Adrenal gland (tissue), 12 donors: ENCODE results near the gene CCDC61. TPM values are rescaled to one million over a fixed set of nuclear protein-coding genes. Genes with fewer than 3 reads are reported as not detected.

Experiments used
- DNase-seq, 7 donors: peaks; one replicate each; pipeline ENCODE4 v3.0.0-alpha.2; 2019 to 2020
- H3K27ac ChIP-seq, 5 donors: fragments of 200-600 bp; sonication (generic) in 4 of 5; 1 replicate in 3 of 5; 2 replicates in 2 of 5; pipeline versions ENCODE4 v1.5.1 to v1.8.0; 2016 to 2020; ENCODE audit warnings: mild to moderate bottlenecking in 1 of 5
- H3K27me3 ChIP-seq: fragments of 200-600 bp; 2 replicates; pipeline ENCODE4 v1.8.0; 2021
- H3K36me3 ChIP-seq, 2 donors: fragments of 200-600 bp; replicated peaks in 1 of 2; 1 replicate in 1 of 2; 2 replicates in 1 of 2; pipeline versions ENCODE4 v1.5.1 to v1.8.0; 2018 to 2022
- H3K4me1 ChIP-seq, 2 donors: fragments of 200-600 bp; replicated peaks in 1 of 2; 1 replicate in 1 of 2; 2 replicates in 1 of 2; pipeline versions ENCODE4 v1.5.1 to v1.8.0; 2018 to 2021
- H3K4me3 ChIP-seq, 4 donors: fragments of 200-600 bp; sonication (generic) in 3 of 4; one replicate each; pipeline ENCODE4 v1.5.1; 2016 to 2018
- H3K9me3 ChIP-seq, 3 donors: fragments of 200-600 bp; sonication (generic) in 1 of 3; replicated peaks in 1 of 3; 1 replicate in 2 of 3; 2 replicates in 1 of 3; pipeline versions ENCODE4 v1.5.1 to v1.8.0; 2016 to 2021
- POLR2A ChIP-seq, 2 donors: fragments of 450-650 bp; IDR thresholded peaks; one replicate each; pipeline ENCODE4 v1.6.1; 2017; ENCODE audit warnings: antibody characterized with exemption in 2 of 2, mild to moderate bottlenecking in 2 of 2, moderate library complexity in 1 of 2
- WGBS, 4 donors: extraction: QIAGEN DNeasy Blood & Tissue Kit in 2 of 4; methylation state at CpG; one replicate each; pipeline versions ENCODE4 v1.1.5 to v1.1.7; 2013 to 2017; 5-methylcytosine and 5-hydroxymethylcytosine counted together
- intact Hi-C, 2 donors: fragments of 100-400 bp; cut with DNase I; formaldehyde crosslinking; loops; one replicate each; pipeline versions ENCODE4 v1.14.1 to v1.15.0; 2022 to 2023
- microRNA counts, 2 donors: library from miRNA; unstranded; fragments of <30 nt; microRNA quantifications; one replicate each; lab custom pipeline; 2016
- microRNA-seq, 3 donors: library from miRNA; unstranded; fragments of <30 nt; microRNA quantifications; one replicate each; pipeline ENCODE4, GENCODE V29; 2017 to 2020
- polyA plus RNA-seq, 3 donors: library from polyadenylated mRNA; stranded (reverse); fragments of 200-250 nt in 2 of 3; fragments of 350-450 nt in 1 of 3; fragmentation: Illumina TruSeq in 1 of 3; extraction: RNeasy Lipid Tissue Mini Kit (QIAGEN cat#74804) in 1 of 3; gene quantifications; one replicate each; pipeline ENCODE4 v1.2.3, GENCODE V29; 2013 to 2014
- small RNA-seq, 2 donors: library from RNA; depleted of rRNA; stranded (forward); fragments of <200 nt; gene quantifications; one replicate each; pipeline ENCODE3, GENCODE V24; 2016
- total RNA-seq, 9 donors: library from RNA; depleted of rRNA in 4 of 9; stranded (reverse); fragments of >200 nt in 4 of 9; fragments of 120-200 nt in 1 of 9; fragmentation: NEBNext Ultra II Directional in 1 of 9; extraction: Animal tissue kit (Norgen Biotek cat#: 25700) in 1 of 9; gene quantifications; one replicate each; pipeline versions ENCODE4 v1.1.0 to v1.2.4, GENCODE V29; 2013 to 2023
- TF ChIP-seq, protein P1 (sequence below), 6 experiments: fragments of 450-650 bp in 4 of 6; fragments of 200-600 bp in 2 of 6; sonication (generic) in 1 of 6; IDR thresholded peaks; 1 replicate in 5 of 6; 2 replicates in 1 of 6; pipeline versions ENCODE4 v1.5.1 to v1.8.0; 2016 to 2021; ENCODE audit warnings: antibody characterized with exemption in 6 of 6, mild to moderate bottlenecking in 2 of 6, moderate library complexity in 1 of 6
- donor health status: healthy with polysubstance abuse.
- donor health status: Bipolar disorder and iron deficiency.
- donor health status: DM: yes; HTN: yes; CAD: no.
- donor health status: DM: no; HTN: no; CAD: no.
- donor health status: DM: no; HTN: no; CAD: no.
- donor health status: DM: yes; HTN: yes; CAD: no.

The CCDC61 gene
- total and polyA plus RNA-seq, 12 donors: 2.8 to 45.9 (median 15.0) TPM

DNA sequence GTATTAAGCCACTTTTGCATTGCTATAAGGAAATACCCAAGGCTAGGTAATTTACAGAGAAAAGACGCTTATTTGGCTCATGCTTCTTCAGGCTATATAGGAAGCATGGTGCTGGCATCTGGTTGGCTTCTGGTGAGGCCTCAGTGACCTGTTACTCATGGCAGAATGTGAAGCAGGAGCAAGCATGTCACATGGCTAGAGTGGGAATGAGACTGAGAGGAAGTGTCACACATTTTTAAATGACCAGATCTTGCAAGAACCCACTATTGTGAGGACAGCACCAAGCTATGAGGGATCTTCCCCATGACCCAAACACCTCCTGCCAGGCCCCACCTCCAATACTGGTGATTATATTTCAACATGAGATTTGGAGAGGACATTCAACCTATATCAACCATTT lies 71.2 kb downstream of the CCDC61 start:
- Histone ChIP-seq H3K9me3 (no peaks in the 10 kb centered on the region), H3K27me3 (peaks cover 7% of the 10 kb centered on the region), H3K36me3 (no peaks in the 10 kb centered on the region), H3K4me3 (no peak overlapping the region), H3K27ac (no peak overlapping the region), H3K4me1 (peaks cover 9 to 15% of the 10 kb centered on the region in 2 donors)
- DNase-seq: no peak
- intact Hi-C loops: no loop called here
- 73 to 92% (median 81%) methylated on average over 1 of the region's 1 CpG for WGBS, 4 donors
- TF ChIP-seq POLR2A (IDR thresholded peaks at IDR 0.05): no peak
- TF ChIP-seq, protein P1, sequence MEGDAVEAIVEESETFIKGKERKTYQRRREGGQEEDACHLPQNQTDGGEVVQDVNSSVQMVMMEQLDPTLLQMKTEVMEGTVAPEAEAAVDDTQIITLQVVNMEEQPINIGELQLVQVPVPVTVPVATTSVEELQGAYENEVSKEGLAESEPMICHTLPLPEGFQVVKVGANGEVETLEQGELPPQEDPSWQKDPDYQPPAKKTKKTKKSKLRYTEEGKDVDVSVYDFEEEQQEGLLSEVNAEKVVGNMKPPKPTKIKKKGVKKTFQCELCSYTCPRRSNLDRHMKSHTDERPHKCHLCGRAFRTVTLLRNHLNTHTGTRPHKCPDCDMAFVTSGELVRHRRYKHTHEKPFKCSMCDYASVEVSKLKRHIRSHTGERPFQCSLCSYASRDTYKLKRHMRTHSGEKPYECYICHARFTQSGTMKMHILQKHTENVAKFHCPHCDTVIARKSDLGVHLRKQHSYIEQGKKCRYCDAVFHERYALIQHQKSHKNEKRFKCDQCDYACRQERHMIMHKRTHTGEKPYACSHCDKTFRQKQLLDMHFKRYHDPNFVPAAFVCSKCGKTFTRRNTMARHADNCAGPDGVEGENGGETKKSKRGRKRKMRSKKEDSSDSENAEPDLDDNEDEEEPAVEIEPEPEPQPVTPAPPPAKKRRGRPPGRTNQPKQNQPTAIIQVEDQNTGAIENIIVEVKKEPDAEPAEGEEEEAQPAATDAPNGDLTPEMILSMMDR (IDR thresholded peaks at IDR 0.05): no peak

DNA sequence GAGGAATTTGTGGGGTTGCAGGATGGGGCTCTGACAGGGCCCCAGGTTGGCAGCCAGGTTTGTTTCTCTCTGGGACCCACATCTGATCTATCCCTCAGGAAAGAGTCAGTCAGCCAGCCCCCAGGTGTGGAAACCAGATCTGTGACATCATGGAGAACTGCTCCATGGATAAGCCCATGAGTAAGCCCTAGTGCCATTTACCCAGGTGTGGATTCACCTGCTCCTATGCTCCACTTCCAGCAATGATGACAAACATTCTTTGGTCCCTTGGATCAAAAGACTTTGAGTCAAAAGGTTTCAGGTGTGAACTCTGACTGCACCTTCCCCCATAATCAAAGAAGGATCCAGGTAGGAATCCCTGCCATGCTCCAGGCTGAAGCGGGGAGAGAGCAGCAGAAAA lies 72.4 kb downstream of the CCDC61 start:
- TF ChIP-seq, protein P1 (IDR thresholded peaks at IDR 0.05): no peak
- TF ChIP-seq POLR2A (IDR thresholded peaks at IDR 0.05): no peak
- DNase-seq: no peak
- H3K36me3 ChIP-seq: no peaks in the 10 kb centered on the region
- H3K27ac ChIP-seq: no peak overlapping the region
- no peaks in the 10 kb centered on the region for H3K9me3 ChIP-seq
- intact Hi-C loops: no loop called here
- H3K4me1 ChIP-seq: peaks cover 9 to 15% of the 10 kb centered on the region in 2 donors
- peaks cover 7% of the 10 kb centered on the region for H3K27me3 ChIP-seq
- WGBS, 4 donors: 92 to 100% (median 100%) methylated on average over 1 of the region's 1 CpG
- H3K4me3 ChIP-seq: no peak overlapping the region

MicroRNA genes within 50 kb of the gene (microRNA counts, 767-probe panel; counts per million panel counts)
- 0 counts per million in 2 donors for microRNA hsa-miR-769-3p (lab: Ali Mortazavi, UCI)
- microRNA hsa-miR-769-5p (lab: Ali Mortazavi, UCI): 0 to 2,137 counts per million in 2 donors

Small RNA genes lying within 50 kb of the gene (microRNA-seq; reads per million reads assigned to microRNA genes)
- 80.9 to 176 (median 111) reads per million in 3 donors for gene MIR769

Small RNA genes lying within 50 kb of the gene (small RNA-seq; reads per million reads assigned to genes)
- 87.3 to 105 reads per million in 2 donors for gene MIR769

Other genes with a start within 250 kb of the CCDC61 start
- gene SIX5, start 226.2 kb upstream of the CCDC61 start, total RNA-seq: 10 to 100 TPM in 8 of 9 donors, 1 to 10 TPM in 1; 7.5 to 67.6 (median 24.4) TPM
- 10 to 100 TPM in 2 of 3 donors, 1 to 10 TPM in 1; 6.2 to 69.1 (median 32.9) TPM for gene SIX5, start 226.2 kb upstream of the CCDC61 start, polyA plus RNA-seq
- gene DMPK, start 213.0 kb upstream of the CCDC61 start, total RNA-seq: 100 to 1,000 TPM in 6 of 9 donors, 10 to 100 TPM in 3; 89.1 to 197 (median 121) TPM
- gene DMPK, start 213.0 kb upstream of the CCDC61 start, polyA plus RNA-seq: 100 to 1,000 TPM in 2 of 3 donors, 10 to 100 TPM in 1; 76.8 to 748 (median 185) TPM
- gene DMWD, start 202.6 kb upstream of the CCDC61 start, total RNA-seq: 10 to 100 TPM; 13.2 to 59.5 (median 35.5) TPM
- 10 to 100 TPM; 14.2 to 91.5 (median 16.7) TPM for gene DMWD, start 202.6 kb upstream of the CCDC61 start, polyA plus RNA-seq
- gene RSPH6A, start 180.2 kb upstream of the CCDC61 start, total RNA-seq: under 1 TPM in 3 of 9 donors, not detected in 6; 0.06 to 0.17 (median 0.14) TPM
- gene RSPH6A, start 180.2 kb upstream of the CCDC61 start, polyA plus RNA-seq: under 1 TPM in 1 of 3 donors, not detected in 2; 0.24 TPM
- 10 to 100 TPM; 32.2 to 64.8 (median 46.5) TPM for gene SYMPK, start 132.3 kb upstream of the CCDC61 start, total RNA-seq
- 100 to 1,000 TPM in 2 of 3 donors, 10 to 100 TPM in 1; 44.5 to 313 (median 127) TPM for gene SYMPK, start 132.3 kb upstream of the CCDC61 start, polyA plus RNA-seq
- under 1 TPM in 1 of 9 donors, not detected in 8; 0.94 TPM for gene FOXA3, start 131.1 kb upstream of the CCDC61 start, total RNA-seq
- under 1 TPM in 1 of 3 donors, not detected in 2; 0.03 TPM for gene FOXA3, start 131.1 kb upstream of the CCDC61 start, polyA plus RNA-seq
- 10 to 100 TPM; 18.3 to 57.0 (median 37.6) TPM for gene IRF2BP1, start 109.3 kb upstream of the CCDC61 start, total RNA-seq
- 10 to 100 TPM in 2 of 3 donors, 1 to 10 TPM in 1; 3.8 to 23.0 (median 18.3) TPM for gene IRF2BP1, start 109.3 kb upstream of the CCDC61 start, polyA plus RNA-seq
- 10 to 100 TPM in 1 of 9 donors, 1 to 10 TPM in 8; 2.1 to 14.3 (median 7.2) TPM for gene MYPOP, start 92.9 kb upstream of the CCDC61 start, total RNA-seq
- 10 to 100 TPM in 1 of 3 donors, 1 to 10 TPM in 2; 5.4 to 10.1 (median 6.6) TPM for gene MYPOP, start 92.9 kb upstream of the CCDC61 start, polyA plus RNA-seq
- gene NANOS2, start 80.7 kb upstream of the CCDC61 start, total RNA-seq: not detected
- not detected for gene NANOS2, start 80.7 kb upstream of the CCDC61 start, polyA plus RNA-seq
- gene NOVA2, start 21.6 kb upstream of the CCDC61 start, total RNA-seq: 1 to 10 TPM in 6 of 9 donors, under 1 TPM in 3; 0.54 to 6.7 (median 2.2) TPM
- 10 to 100 TPM in 1 of 3 donors, 1 to 10 TPM in 2; 2.2 to 10.8 (median 2.5) TPM for gene NOVA2, start 21.6 kb upstream of the CCDC61 start, polyA plus RNA-seq
- gene PGLYRP1, start 27.6 kb downstream of the CCDC61 start, total RNA-seq: under 1 TPM in 1 of 9 donors, not detected in 8; 0.17 TPM
- gene PGLYRP1, start 27.6 kb downstream of the CCDC61 start, polyA plus RNA-seq: under 1 TPM in 1 of 3 donors, not detected in 2; 0.17 TPM
- under 1 TPM in 3 of 9 donors, not detected in 6; 0.11 to 0.44 (median 0.34) TPM for gene IGFL4, start 45.5 kb downstream of the CCDC61 start, total RNA-seq
- gene IGFL4, start 45.5 kb downstream of the CCDC61 start, polyA plus RNA-seq: 1 to 10 TPM in 1 of 3 donors, under 1 TPM in 2; 0.20 to 1.7 (median 0.24) TPM
- gene IGFL3, start 129.2 kb downstream of the CCDC61 start, total RNA-seq: not detected
- gene IGFL3, start 129.2 kb downstream of the CCDC61 start, polyA plus RNA-seq: not detected
- under 1 TPM in 1 of 9 donors, not detected in 8; 0.11 TPM for gene IGFL2, start 152.8 kb downstream of the CCDC61 start, total RNA-seq
- gene IGFL2, start 152.8 kb downstream of the CCDC61 start, polyA plus RNA-seq: not detected
- not detected for gene IGFL1, start 234.3 kb downstream of the CCDC61 start, total RNA-seq
- gene IGFL1, start 234.3 kb downstream of the CCDC61 start, polyA plus RNA-seq: not detected